Stomach smooth muscle (tissue), 2 donors: ENCODE data around the gene MPRIP.

Experiments used
- H3K27ac ChIP-seq: one replicate; pipeline ENCODE4 v1.7.0; 2013; ENCODE audit warnings: mild to moderate bottlenecking, low read length, inconsistent platforms
- H3K27me3 ChIP-seq, 2 donors: one replicate each; pipeline ENCODE4 v1.7.0; 2013; ENCODE audit warnings: low read length in 2 of 2; ENCODE audit not compliant: insufficient read depth in 2 of 2, control insufficient read depth in 1 of 2
- H3K36me3 ChIP-seq, 2 donors: one replicate each; pipeline ENCODE4 v1.7.0; 2013; ENCODE audit warnings: low read length in 2 of 2; ENCODE audit not compliant: control insufficient read depth in 2 of 2, insufficient read depth in 2 of 2
- H3K4me1 ChIP-seq: one replicate; pipeline ENCODE4 v1.7.0; 2013; ENCODE audit warnings: low read length; ENCODE audit not compliant: control insufficient read depth, insufficient read depth
- H3K4me3 ChIP-seq, 2 donors: one replicate each; pipeline ENCODE4 v1.7.0; 2013; ENCODE audit warnings: low read length in 2 of 2
- H3K9ac ChIP-seq, 2 donors: one replicate each; pipeline ENCODE4 v1.7.0; 2013; ENCODE audit warnings: low read length in 2 of 2, mild to moderate bottlenecking in 1 of 2
- H3K9me3 ChIP-seq, 2 donors: one replicate each; pipeline ENCODE4 v1.7.0; 2013; ENCODE audit warnings: low read length in 2 of 2; ENCODE audit not compliant: control insufficient read depth in 2 of 2
- donor health status: healthy.
- donor health status: Pancreatic carcinoma.

Gene MPRIP

GRCh38 chr17:17142556-17142955 lies 100.3 kb downstream of the MPRIP start:
- Histone ChIP-seq H3K27ac (no peak overlapping the region), H3K9me3 (no peaks in the 10 kb centered on the region), H3K9ac (no peak overlapping the region), H3K4me3 (no peak overlapping the region), H3K4me1 (peaks cover 14% of the 10 kb centered on the region), H3K36me3 (peaks cover 59 to 68% of the 10 kb centered on the region in 2 donors), H3K27me3 (no peaks in the 10 kb centered on the region)

- Histone ChIP-seq H3K4me1 (peaks cover 14% of the 10 kb centered on the region), H3K4me3 (no peak overlapping the region), H3K9ac (no peak overlapping the region), H3K9me3 (no peaks in the 10 kb centered on the region), H3K27me3 (no peaks in the 10 kb centered on the region), H3K36me3 (peaks cover 52 to 70% of the 10 kb centered on the region in 2 donors), H3K27ac (no peak overlapping the region)
Measured at GRCh38 chr17:17143501-17143900, 101.2 kb downstream of the MPRIP start.

GRCh38 chr17:17144061-17144460 lies 101.8 kb downstream of the MPRIP start:
- H3K4me3 ChIP-seq, result no peak overlapping the region
- peaks cover 14% of the 10 kb centered on the region for H3K4me1 ChIP-seq
- H3K36me3 ChIP-seq, result peaks cover 46 to 68% of the 10 kb centered on the region in 2 donors
- H3K27ac ChIP-seq, result no peak overlapping the region
- no peaks in the 10 kb centered on the region for H3K9me3 ChIP-seq
- H3K9ac ChIP-seq, result no peak overlapping the region
- no peaks in the 10 kb centered on the region for H3K27me3 ChIP-seq

- peaks cover 39 to 61% of the 10 kb centered on the region in 2 donors for H3K36me3 ChIP-seq
- H3K27me3 ChIP-seq, result no peaks in the 10 kb centered on the region
- no peaks in the 10 kb centered on the region for H3K9me3 ChIP-seq
- peaks cover 14% of the 10 kb centered on the region for H3K4me1 ChIP-seq
- H3K4me3 ChIP-seq, result no peak overlapping the region
- no peak overlapping the region for H3K9ac ChIP-seq
- no peak overlapping the region for H3K27ac ChIP-seq
Measured at GRCh38 chr17:17144916-17145665, 102.8 kb downstream of the MPRIP start.

GRCh38 chr17:17146786-17147406 lies 104.6 kb downstream of the MPRIP start:
- Histone ChIP-seq H3K4me3 (no peak overlapping the region), H3K27ac (no peak overlapping the region), H3K9ac (no peak overlapping the region), H3K27me3 (no peaks in the 10 kb centered on the region), H3K9me3 (no peaks in the 10 kb centered on the region), H3K36me3 (peaks cover 31 to 54% of the 10 kb centered on the region in 2 donors), H3K4me1 (peaks cover 13% of the 10 kb centered on the region)

GRCh38 chr17:17147821-17148220 lies 105.6 kb downstream of the MPRIP start:
- no peak overlapping the region for H3K9ac ChIP-seq
- H3K4me3 ChIP-seq, result no peak overlapping the region
- peaks cover 13% of the 10 kb centered on the region for H3K4me1 ChIP-seq
- no peaks in the 10 kb centered on the region for H3K9me3 ChIP-seq
- H3K27me3 ChIP-seq, result no peaks in the 10 kb centered on the region
- peaks cover 28 to 54% of the 10 kb centered on the region in 2 donors for H3K36me3 ChIP-seq
- no peak overlapping the region for H3K27ac ChIP-seq

- Histone ChIP-seq H3K4me3 (no peak overlapping the region), H3K9ac (no peak overlapping the region), H3K4me1 (peaks cover 13% of the 10 kb centered on the region), H3K27me3 (no peaks in the 10 kb centered on the region), H3K36me3 (peaks cover 24 to 60% of the 10 kb centered on the region in 2 donors), H3K9me3 (no peaks in the 10 kb centered on the region), H3K27ac (no peak overlapping the region)
Measured at GRCh38 chr17:17149520-17150447, 107.5 kb downstream of the MPRIP start.

- peaks cover 13% of the 10 kb centered on the region for H3K4me1 ChIP-seq
- H3K27ac ChIP-seq, result no peak overlapping the region
- H3K9me3 ChIP-seq, result no peaks in the 10 kb centered on the region
- H3K36me3 ChIP-seq, result peaks cover 21 to 60% of the 10 kb centered on the region in 2 donors
- H3K4me3 ChIP-seq, result no peak overlapping the region
- no peak overlapping the region for H3K9ac ChIP-seq
- no peaks in the 10 kb centered on the region for H3K27me3 ChIP-seq
Measured at GRCh38 chr17:17150448-17150800, 108.2 kb downstream of the MPRIP start.

- Histone ChIP-seq H3K27me3 (no peaks in the 10 kb centered on the region), H3K4me1 (peaks cover 13% of the 10 kb centered on the region), H3K36me3 (peaks cover 25 to 61% of the 10 kb centered on the region in 2 donors), H3K27ac (no peak overlapping the region), H3K4me3 (no peak overlapping the region), H3K9ac (no peak overlapping the region), H3K9me3 (no peaks in the 10 kb centered on the region)
Measured at GRCh38 chr17:17151055-17151454, 108.8 kb downstream of the MPRIP start.

- Histone ChIP-seq H3K9me3 (no peaks in the 10 kb centered on the region), H3K27me3 (no peaks in the 10 kb centered on the region), H3K36me3 (peaks cover 25 to 61% of the 10 kb centered on the region in 2 donors), H3K4me1 (peaks cover 13% of the 10 kb centered on the region), H3K9ac (no peak overlapping the region), H3K4me3 (peak overlapping the region in 1 of 2 donors; percentile 15), H3K27ac (peak overlapping the region; percentile 80)
Measured at GRCh38 chr17:17151541-17151940, 109.3 kb downstream of the MPRIP start.
